GM12873 (cell line): ENCODE results near the gene VDR.

Source experiments
- TF ChIP-seq, protein P1 (sequence below): IDR thresholded peaks from 2 replicates; pipeline ENCODE4 v1.5.1; 2012; ENCODE audit warnings: low read depth, mild to moderate bottlenecking, moderate library complexity, low read length, control low read depth; ENCODE audit not compliant: insufficient read depth; ENCODE audit errors: missing control alignments

Gene VDR

DNA sequence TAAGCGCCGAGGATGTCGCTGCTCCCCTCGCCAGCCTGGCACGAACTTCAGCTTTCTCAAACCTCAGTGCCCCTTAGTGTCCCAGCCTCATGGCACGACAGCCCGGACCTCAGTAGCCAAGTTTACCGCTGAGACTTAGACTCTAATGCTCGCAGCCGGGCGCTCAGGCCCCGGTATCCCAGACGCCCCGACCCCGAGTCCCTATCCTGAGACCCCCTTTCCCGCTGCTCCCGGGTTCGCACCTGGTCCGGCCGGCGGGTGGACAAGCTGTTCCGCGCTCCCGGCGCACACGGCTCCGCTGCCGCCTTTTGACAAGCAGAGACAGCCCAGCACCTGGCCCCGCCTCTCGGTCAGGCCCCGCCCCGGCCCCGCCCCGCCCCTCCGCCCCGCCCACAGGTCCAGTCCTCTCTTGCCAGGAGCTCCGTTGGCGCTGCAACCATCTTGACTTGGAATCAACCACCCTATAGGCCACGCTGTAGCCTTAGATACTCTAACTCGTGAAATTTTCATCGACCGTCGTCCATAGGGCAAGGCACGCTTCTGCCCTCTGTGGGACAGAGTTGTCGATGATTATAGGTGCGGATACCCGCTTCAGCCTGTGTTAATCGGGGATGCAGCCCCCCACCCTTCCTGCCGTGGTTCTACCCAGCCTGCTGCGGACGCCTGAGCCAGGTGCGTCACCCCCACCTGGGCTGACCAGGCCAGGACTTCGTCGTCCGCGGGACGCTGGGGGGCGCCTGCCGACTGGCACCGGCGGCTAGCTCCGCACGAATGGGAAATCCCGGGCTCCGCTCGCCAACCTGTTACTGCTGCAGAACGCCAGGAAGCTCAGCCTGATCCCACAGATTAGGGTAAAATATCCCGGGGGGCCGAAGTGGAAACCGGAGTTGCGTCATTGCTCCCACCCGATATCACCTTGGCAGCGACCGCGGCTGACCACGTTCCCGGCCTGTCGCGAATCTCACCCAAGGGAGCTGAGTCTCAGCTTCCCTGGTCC lies at the start of gene VDR:
VDR (minus strand) TSS at position 282 of the 997 bp plus-strand sequence. CDS start 25,881 bp downstream, outside the sequence.
- TF ChIP-seq, protein P1, sequence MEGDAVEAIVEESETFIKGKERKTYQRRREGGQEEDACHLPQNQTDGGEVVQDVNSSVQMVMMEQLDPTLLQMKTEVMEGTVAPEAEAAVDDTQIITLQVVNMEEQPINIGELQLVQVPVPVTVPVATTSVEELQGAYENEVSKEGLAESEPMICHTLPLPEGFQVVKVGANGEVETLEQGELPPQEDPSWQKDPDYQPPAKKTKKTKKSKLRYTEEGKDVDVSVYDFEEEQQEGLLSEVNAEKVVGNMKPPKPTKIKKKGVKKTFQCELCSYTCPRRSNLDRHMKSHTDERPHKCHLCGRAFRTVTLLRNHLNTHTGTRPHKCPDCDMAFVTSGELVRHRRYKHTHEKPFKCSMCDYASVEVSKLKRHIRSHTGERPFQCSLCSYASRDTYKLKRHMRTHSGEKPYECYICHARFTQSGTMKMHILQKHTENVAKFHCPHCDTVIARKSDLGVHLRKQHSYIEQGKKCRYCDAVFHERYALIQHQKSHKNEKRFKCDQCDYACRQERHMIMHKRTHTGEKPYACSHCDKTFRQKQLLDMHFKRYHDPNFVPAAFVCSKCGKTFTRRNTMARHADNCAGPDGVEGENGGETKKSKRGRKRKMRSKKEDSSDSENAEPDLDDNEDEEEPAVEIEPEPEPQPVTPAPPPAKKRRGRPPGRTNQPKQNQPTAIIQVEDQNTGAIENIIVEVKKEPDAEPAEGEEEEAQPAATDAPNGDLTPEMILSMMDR = peak; percentile 42

DNA sequence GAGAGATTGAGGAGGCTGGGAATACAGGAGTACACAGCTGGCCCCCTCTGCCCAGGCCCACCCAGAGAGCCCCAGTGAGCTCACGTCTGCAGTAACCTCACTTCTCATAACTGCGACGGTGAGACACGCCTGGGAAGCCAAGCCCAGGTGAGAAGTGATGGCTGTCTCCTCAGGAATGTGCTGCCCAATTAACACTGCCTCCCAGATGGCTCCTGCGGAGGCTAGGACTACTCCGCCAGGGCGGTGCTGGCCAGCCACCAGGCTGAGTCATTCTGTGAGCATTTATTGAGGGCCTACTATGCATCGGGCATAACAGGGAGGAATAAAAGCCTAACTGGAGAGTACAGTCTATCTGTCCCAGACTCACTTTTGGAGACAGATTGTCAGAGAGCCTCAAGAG lies 49.3 kb upstream of the VDR start:
- TF ChIP-seq, protein P1 = no peak

DNA sequence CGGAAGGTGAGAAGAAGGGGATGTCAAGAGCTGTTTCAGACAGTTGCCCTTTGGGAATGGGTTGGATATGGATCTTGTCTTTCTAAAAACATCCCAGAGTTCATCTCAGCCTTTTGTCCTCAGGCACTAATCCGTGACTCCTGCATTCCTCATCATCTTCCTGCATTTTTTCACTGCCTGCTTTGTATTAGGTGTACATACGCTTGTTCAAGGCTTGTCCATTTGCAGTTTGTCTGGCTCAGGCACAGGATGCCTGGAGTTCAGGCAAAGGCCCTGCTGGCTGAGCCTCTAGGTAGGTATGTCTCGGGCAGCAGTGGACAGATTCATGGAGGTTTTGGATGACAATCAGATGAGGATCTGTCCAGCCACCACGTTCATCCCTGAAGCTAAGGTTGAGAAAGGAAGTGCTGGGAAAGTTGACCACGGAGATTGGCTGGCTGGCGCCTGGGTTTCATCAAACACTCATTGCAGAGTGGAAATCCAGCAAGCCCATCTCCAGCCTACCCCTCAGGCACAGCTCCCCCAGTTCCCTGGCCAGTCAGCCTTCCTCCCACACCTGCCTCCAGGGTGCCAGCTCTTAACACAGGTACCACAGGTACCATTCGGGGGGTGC lies 46.2 kb upstream of the VDR start:
- TF ChIP-seq, protein P1 = no peak

DNA sequence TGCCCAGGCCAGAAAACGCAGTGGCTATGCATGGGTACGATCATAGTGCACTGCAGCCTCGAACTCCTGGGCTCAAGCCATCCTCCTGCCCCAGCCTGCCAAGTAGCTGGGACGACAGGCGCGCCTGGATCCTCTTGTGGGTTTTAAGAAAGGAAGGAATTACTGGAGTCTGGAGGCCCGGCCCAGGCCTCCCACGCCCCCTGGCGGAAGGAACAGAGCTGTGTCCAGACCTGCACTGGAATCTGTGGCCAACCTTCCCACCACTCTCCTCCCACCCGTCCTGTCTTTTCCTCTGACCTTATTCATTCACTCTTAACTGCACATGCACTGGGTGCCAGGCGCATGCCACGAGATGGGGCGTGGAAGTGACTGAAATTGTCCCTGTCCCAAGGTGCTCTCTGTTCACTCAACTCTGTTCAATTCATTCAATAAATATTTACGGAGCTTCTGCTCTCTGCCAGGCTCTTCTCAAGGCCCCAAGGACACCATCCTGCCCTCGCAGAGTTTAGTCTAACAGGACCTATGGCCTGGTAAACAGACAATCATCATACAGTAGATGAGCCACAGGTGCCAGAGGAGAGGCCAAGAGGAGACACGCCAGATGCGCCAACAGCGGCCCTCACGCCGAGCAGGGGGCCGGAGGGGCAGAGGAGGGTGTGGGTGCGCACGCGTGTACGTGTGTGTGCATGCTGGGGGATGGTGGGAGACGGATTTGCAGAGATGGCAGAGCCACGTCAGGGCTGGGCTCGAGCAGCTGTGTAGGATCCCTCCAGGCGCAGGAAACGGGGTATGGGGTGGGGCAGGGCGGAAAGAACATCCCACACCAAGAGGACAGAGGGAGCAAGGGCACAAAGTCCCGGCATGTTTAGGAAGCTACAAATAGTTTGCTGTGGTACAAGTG lies 44.9 kb upstream of the VDR start:
- TF ChIP-seq, protein P1 = peak; percentile 96

DNA sequence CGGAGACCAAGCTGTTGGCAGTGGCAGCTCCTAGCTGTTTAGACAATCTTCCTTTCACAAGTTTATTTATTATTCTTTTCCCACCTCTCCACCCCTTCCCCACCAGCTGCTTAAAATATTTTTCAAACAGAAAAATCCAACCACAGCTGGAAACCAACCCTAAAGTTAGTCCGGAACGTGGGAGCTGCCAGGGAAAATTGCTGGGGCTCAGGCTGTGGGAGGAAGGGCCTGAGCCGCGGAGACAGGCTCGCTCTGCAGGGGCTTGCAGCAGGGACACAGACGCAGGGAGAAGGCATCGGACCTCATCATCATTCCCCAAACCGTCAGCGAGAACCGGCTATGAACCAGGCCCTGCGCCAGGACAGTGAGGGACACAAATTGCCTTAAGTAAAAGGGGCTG lies 42.5 kb upstream of the VDR start:
- TF ChIP-seq, protein P1 = no peak

DNA sequence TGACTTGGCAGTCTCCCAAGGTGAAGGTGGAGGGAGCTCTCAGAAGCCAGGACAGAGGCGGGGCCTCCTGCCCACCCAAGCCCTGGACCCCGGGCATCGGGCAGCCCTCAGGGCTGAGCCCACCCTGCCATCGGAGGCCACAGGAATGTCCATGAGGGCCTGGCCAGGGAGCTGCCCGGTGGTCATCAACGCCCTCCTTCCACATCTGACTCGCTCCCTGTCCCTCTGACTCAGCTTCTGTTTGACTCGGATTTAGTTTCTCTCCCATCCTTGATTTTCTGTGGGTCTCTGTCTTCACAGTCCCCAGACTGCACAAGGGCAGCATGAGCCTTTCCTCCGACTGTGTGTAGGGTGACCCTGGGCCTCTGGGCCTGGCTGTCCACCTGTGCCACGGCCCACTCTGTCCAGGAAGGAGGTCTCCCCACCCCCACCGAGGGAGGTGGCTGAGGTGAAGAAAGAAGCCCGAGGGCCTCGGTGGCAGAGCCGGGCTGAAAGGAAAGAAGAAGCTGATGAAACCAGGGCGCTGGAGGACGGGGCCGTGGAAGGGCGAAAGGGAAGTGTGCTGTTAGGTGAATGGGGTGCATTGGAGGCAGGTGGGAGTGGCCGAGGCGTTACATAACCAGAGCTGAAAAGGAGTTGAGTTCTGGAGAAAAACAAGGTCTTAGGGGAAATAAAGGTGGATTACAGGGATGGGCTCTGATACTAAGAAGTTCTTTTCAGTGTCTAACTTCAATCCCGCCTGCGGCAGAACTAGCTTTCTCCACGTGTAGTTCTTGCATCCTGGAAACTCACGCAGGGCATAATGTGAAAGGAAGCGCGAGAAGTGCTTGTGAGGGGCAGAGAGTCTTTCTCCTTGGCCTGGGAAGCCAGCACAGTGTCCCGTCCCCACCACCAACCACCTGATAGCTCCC lies 41.9 kb upstream of the VDR start:
- TF ChIP-seq, protein P1 = no peak
